Smooth muscle cell (in vitro differentiated cells): ENCODE measurements around the gene EME2. TPM values are rescaled to one million over a fixed set of nuclear protein-coding genes. Genes with fewer than 3 reads are reported as not detected.

ENCODE experiments used
- DNase-seq: peaks from one replicate; lab custom pipeline; 2025; ENCODE audit not compliant: unreplicated experiment; lab: John Stamatoyannopoulos, UW
- H2AFZ ChIP-seq: fragments of 200-600 bp; sonication (generic); 2 replicates; pipeline ENCODE4 v1.6.0; 2016; ENCODE audit warnings: antibody characterized with exemption, low read depth, mild to moderate bottlenecking
- H3F3A ChIP-seq: fragments of 200-600 bp; sonication (generic); 2 replicates; pipeline ENCODE4 v1.6.0; 2017; ENCODE audit warnings: antibody characterized with exemption, low read depth
- H3K27ac ChIP-seq: fragments of 200-600 bp; sonication (generic); 2 replicates; pipeline ENCODE4 v1.5.1; 2016; ENCODE audit warnings: low read depth, mild to moderate bottlenecking
- H3K27me3 ChIP-seq: fragments of 200-600 bp; sonication (generic); 2 replicates; pipeline ENCODE4 v1.6.1; 2016; ENCODE audit warnings: low read depth, mild to moderate bottlenecking
- H3K36me3 ChIP-seq: fragments of 200-600 bp; sonication (generic); 2 replicates; pipeline ENCODE4 v1.5.1; 2016; ENCODE audit warnings: low read depth
- H3K4me1 ChIP-seq: fragments of 200-600 bp; sonication (generic); 2 replicates; pipeline ENCODE4 v1.5.1; 2016; ENCODE audit warnings: low read depth
- H3K4me2 ChIP-seq: fragments of 200-600 bp; sonication (generic); 2 replicates; pipeline ENCODE4 v1.6.0; 2016; ENCODE audit warnings: mild to moderate bottlenecking
- H3K4me3 ChIP-seq: fragments of 200-600 bp; sonication (generic); 2 replicates; pipeline ENCODE4 v1.5.1; 2016; ENCODE audit warnings: mild to moderate bottlenecking
- H3K79me2 ChIP-seq: fragments of 200-600 bp; sonication (generic); 2 replicates; pipeline ENCODE4 v1.6.0; 2016; ENCODE audit warnings: low read depth, mild to moderate bottlenecking
- H3K9ac ChIP-seq: fragments of 200-600 bp; sonication (generic); 2 replicates; pipeline ENCODE4 v1.6.0; 2016; ENCODE audit warnings: low read depth
- H3K9me3 ChIP-seq: fragments of 200-600 bp; sonication (generic); replicated peaks from 2 replicates; pipeline ENCODE4 v1.5.1; 2016; ENCODE audit warnings: low read depth
- H4K20me1 ChIP-seq: fragments of 200-600 bp; sonication (generic); 2 replicates; pipeline ENCODE4 v1.6.0; 2016; ENCODE audit warnings: low read depth
- WGBS: methylation state at CpG from one replicate; pipeline ENCODE4 v1.1.7; 2016; ENCODE audit warnings: low lambda C conversion rate; 5-methylcytosine and 5-hydroxymethylcytosine counted together
- polyA plus RNA-seq: library from polyadenylated mRNA; unstranded; fragments of >200 nt; fragmentation: Nextera tagmentation; extraction: Ambion mirVana; gene quantifications from 2 replicates; pipeline ENCODE4 v1.2.1, GENCODE V29; 2016
- total RNA-seq: library from RNA; depleted of rRNA; stranded (reverse); fragments of >200 nt; gene quantifications from 2 replicates; pipeline ENCODE4 v1.2.3, GENCODE V29; 2014
- TF ChIP-seq, protein P1 (sequence below): fragments of 200-600 bp; sonication (generic); IDR thresholded peaks from 2 replicates; pipeline ENCODE4 v1.5.1; 2017; ENCODE audit warnings: borderline replicate concordance, mild to moderate bottlenecking, antibody characterized with exemption; ENCODE audit not compliant: insufficient read depth, poor library complexity, severe bottlenecking

The EME2 gene
- total and polyA plus RNA-seq, 2 experiments from 2014 or later: 3.6 to 3.8 TPM

GRCh38 chr16:1759511-1759910 is 13.1 kb upstream of the EME2 start:
- H4K20me1 ChIP-seq: peaks cover 5% of the 10 kb centered on the region
- H3K27ac ChIP-seq: no peak overlapping the region
- H2AFZ ChIP-seq: no peak overlapping the region
- DNase-seq: no peak
- WGBS: over 99% methylated on average over 21 of the region's 21 CpGs
- no peaks in the 10 kb centered on the region for H3K4me1 ChIP-seq
- no peak overlapping the region for H3K4me3 ChIP-seq
- H3K79me2 ChIP-seq: no peaks in the 10 kb centered on the region
- no peaks in the 10 kb centered on the region for H3K9me3 ChIP-seq
- no peak overlapping the region for H3K9ac ChIP-seq
- H3K27me3 ChIP-seq: no peaks in the 10 kb centered on the region
- no peak overlapping the region for H3K4me2 ChIP-seq
- no peaks in the 10 kb centered on the region for H3F3A ChIP-seq
- no peaks in the 10 kb centered on the region for H3K36me3 ChIP-seq
- TF ChIP-seq, protein P1, sequence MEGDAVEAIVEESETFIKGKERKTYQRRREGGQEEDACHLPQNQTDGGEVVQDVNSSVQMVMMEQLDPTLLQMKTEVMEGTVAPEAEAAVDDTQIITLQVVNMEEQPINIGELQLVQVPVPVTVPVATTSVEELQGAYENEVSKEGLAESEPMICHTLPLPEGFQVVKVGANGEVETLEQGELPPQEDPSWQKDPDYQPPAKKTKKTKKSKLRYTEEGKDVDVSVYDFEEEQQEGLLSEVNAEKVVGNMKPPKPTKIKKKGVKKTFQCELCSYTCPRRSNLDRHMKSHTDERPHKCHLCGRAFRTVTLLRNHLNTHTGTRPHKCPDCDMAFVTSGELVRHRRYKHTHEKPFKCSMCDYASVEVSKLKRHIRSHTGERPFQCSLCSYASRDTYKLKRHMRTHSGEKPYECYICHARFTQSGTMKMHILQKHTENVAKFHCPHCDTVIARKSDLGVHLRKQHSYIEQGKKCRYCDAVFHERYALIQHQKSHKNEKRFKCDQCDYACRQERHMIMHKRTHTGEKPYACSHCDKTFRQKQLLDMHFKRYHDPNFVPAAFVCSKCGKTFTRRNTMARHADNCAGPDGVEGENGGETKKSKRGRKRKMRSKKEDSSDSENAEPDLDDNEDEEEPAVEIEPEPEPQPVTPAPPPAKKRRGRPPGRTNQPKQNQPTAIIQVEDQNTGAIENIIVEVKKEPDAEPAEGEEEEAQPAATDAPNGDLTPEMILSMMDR: no peak

DNA sequence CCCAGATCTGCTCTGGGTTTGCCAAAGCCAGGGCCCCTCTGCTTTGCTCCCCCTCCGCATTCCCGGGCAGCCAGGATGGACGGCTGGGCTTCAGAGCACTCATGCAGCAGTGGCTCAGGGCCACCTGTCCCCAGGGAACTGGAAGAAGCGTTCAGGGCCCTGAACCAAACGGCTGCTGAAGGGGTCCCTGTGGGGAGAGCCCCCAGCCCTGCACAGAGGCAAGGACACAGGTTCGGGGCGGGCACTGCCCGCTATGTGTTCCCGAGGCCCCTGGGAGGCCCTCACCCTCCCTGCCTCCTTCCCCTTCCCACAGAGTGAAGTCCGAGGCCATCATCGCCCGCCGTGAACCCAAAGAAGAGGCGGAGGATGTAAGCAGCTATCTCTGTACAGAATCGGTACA is 11.7 kb upstream of the EME2 start:
- Histone ChIP-seq H3K9me3 (no peaks in the 10 kb centered on the region), H3K27ac (no peak overlapping the region), H2AFZ (no peak overlapping the region), H3K36me3 (no peaks in the 10 kb centered on the region), H3K79me2 (no peaks in the 10 kb centered on the region), H3K4me1 (no peaks in the 10 kb centered on the region), H3K27me3 (no peaks in the 10 kb centered on the region), H3F3A (no peaks in the 10 kb centered on the region), H4K20me1 (no peaks in the 10 kb centered on the region), H3K9ac (no peak overlapping the region), H3K4me2 (no peak overlapping the region), H3K4me3 (no peak overlapping the region)
- TF ChIP-seq, protein P1: no peak
- WGBS: 98% methylated on average over 15 of the region's 15 CpGs
- no peak for DNase-seq

DNA sequence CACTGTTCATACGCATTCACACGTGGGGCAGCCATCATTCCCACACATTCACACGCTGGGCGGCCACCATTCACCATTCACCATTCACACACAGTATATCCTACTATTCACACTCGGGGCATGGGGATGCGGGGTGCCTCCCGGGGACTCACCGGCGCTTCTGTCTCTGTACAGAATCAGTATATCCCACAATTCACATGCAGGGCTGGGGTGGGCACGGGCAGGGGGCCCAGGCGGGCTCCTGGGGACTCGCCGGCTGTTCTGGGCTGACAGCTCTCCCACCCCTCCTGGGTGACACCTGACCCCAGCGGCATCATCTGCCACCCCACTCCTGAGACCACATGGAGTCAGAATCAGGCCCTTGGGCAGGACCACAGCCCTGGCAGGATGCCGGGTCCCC is 10.9 kb upstream of the EME2 start:
- H3K27me3 ChIP-seq: no peaks in the 10 kb centered on the region
- H3K4me3 ChIP-seq: no peak overlapping the region
- no peaks in the 10 kb centered on the region for H4K20me1 ChIP-seq
- H3K9me3 ChIP-seq: no peaks in the 10 kb centered on the region
- WGBS: 97% methylated on average over 11 of the region's 15 CpGs
- H3K9ac ChIP-seq: no peak overlapping the region
- H3K4me1 ChIP-seq: no peaks in the 10 kb centered on the region
- H3F3A ChIP-seq: no peaks in the 10 kb centered on the region
- H2AFZ ChIP-seq: no peak overlapping the region
- H3K27ac ChIP-seq: no peak overlapping the region
- TF ChIP-seq, protein P1: no peak
- no peaks in the 10 kb centered on the region for H3K79me2 ChIP-seq
- no peaks in the 10 kb centered on the region for H3K36me3 ChIP-seq
- H3K4me2 ChIP-seq: no peak overlapping the region
- DNase-seq: no peak

DNA sequence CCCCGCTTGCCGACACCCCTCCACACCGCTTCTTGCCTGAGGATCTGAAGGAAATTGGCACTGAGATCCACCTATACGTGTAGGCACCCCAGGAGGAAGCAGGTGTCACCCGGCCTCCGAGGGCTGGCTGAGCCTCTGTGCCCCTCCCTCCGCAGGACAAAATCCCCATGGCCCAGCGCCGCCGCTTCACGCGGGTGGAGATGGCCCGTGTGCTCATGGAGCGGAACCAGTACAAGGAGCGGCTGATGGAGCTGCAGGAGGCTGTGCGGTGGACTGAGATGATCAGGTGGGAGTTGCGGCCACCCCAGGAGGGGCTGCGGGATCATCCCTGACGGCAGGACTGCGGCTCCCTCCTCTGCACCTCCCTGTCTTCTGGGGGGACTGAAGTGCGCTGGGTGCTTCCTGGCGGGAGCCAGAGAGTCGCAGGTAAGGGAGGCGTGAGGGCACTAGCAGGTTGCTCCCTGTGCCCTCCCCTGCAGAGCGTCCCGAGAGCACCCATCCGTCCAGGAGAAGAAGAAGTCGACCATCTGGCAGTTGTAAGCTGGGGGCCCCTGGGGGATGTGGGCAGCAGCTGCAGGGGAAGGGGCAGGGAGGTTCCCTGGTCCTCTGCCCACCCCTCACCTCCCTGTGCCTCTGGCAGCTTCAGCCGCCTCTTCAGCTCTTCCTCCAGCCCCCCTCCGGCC is 10.3 kb upstream of the EME2 start:
- no peak overlapping the region for H3K4me3 ChIP-seq
- no peaks in the 10 kb centered on the region for H3K27me3 ChIP-seq
- DNase-seq: no peak
- H3F3A ChIP-seq: no peaks in the 10 kb centered on the region
- H3K4me1 ChIP-seq: no peaks in the 10 kb centered on the region
- H3K9me3 ChIP-seq: no peaks in the 10 kb centered on the region
- no peaks in the 10 kb centered on the region for H3K79me2 ChIP-seq
- H3K36me3 ChIP-seq: no peaks in the 10 kb centered on the region
- no peak overlapping the region for H3K9ac ChIP-seq
- 96% methylated on average over 30 of the region's 30 CpGs for WGBS
- TF ChIP-seq, protein P1: no peak
- no peak overlapping the region for H3K4me2 ChIP-seq
- H3K27ac ChIP-seq: no peak overlapping the region
- H4K20me1 ChIP-seq: no peaks in the 10 kb centered on the region
- no peak overlapping the region for H2AFZ ChIP-seq
